HG03025 (cell line): ENCODE results near the gene NCAPG2.

Source experiments
- ATAC-seq: cut with Tn5 transposase; IDR thresholded peaks from one replicate; pipeline ENCODE4 v1.9.1; 2021; ENCODE audit warnings: mild to moderate bottlenecking, moderate library complexity; ENCODE audit not compliant: unreplicated experiment, low FRiP score

NCAPG2 gene

GRCh38 chr7:158606129-158606528, 98.5 kb downstream of the NCAPG2 start:
- no peak for ATAC-seq

DNA sequence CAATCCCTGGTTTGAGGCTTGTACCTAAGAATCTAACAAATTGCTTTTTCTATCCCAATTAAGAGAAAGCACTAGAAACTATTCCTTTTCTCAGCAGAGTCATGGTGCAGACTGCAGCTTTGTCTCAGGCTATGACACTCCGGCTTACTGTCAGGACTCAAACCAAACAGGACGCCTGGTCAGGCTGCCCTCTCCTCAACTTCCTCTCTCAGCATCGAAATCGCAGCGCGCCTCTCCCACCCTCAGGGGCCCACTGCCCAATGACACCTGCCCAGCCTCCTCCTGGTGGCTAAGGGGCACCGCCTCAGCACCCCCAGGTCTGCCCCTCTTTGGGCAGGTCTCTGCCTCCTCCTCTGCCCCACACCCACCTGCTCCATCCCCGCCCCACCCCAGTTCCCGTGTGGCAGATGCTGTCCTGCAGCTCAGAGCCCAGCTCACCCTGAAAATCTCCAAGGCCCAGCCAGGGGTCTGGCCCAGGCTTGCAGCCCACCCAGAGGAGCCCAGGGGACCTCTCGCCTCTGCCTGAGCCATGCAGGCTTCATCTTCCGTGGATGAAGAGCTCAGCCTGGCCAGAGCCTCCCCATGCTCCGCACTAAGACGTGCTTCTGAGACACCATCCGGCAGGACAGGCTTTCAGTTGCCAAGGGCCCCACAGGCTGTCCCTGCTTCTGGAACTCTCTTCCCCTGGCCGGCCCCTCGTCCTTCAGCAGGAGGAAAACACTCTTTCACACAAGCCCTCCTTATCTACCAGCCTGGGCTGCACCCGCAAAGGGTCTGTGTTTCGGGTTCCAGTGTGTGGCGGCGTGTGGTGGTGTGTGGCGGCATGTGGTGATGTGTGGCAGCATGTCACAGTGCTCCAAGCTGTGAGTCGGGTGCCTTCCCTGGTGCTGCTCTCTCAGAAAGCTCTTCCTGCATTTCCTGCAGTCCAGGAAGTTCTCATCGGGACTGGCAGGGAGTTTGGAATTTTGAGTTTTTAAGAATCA, 100.5 kb downstream of the NCAPG2 start:
- no peak for ATAC-seq

DNA sequence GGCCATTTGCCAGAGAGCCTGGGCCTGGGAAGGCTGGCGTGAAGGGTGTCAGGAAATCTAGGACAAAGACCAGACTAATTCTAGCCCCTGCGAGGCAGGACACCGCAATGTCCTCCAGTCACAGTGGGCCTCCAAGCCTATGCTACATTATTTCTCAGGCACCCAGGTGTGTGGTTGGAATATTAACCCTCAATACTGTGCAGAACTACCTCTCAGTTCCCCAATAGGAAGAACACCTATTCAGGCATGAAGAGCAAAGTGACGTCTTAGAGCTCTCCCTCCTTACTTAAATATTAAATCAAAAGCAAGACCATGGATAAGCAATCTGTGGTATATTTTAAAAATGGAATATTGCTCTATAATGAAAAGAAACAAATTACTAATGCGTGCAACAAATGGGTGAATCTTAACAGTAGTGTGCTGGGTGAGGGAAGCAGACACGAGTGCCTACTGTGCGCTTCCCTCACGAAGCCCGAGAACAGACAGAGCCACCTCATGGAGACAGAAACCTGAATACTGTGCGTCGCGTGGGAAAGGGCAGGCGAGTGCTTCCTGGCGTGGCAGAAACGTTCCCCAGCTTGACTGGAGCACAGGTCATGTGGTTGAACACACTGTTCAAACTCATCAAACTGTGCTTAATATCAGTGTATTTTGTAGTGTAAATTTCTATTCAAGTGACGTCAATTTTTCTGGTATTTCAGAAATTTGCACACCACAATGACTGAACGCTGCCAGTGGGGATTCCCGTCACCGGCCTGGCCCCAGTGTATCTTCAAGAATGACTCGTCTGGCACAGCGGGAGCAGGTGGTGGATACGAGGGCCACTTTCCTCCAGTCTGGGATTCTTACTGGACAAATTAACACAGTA, 101.5 kb downstream of the NCAPG2 start:
- ATAC-seq: no peak

GRCh38 chr7:158602041-158602440, 102.6 kb downstream of the NCAPG2 start:
- no peak for ATAC-seq

- no peak for ATAC-seq
Observed at GRCh38 chr7:158601090-158601489, 103.5 kb downstream of the NCAPG2 start.

GRCh38 chr7:158596745-158597144, 107.9 kb downstream of the NCAPG2 start:
- no peak for ATAC-seq

DNA sequence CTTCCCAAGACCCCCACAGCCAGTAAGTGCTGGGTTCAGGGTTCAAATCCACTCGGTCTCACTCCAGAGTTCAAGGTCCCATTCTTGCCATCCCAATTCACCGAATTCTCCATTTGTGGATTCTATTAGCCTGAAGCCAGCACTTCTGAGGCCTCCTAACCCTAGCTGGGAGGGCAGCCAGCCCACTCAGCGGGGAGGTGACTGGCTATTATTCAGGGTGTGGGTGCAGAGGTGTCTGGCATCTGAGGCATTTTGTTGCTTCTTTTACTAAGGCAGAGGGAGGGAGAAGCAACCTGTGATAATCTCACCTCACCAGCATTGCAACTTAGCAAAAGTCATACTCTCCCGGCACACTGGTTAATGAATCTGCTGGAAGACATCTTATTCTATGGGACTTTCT, 108.3 kb downstream of the NCAPG2 start:
- no peak for ATAC-seq

GRCh38 chr7:158595068-158595467, 109.5 kb downstream of the NCAPG2 start:
- no peak for ATAC-seq

- no peak for ATAC-seq
Observed at GRCh38 chr7:158592541-158592940, 112.1 kb downstream of the NCAPG2 start.

GRCh38 chr7:158591944-158592343, 112.7 kb downstream of the NCAPG2 start:
- ATAC-seq: no peak

- ATAC-seq: no peak
Observed at GRCh38 chr7:158590181-158590530, 114.4 kb downstream of the NCAPG2 start.

GRCh38 chr7:158589653-158590052, 115.0 kb downstream of the NCAPG2 start:
- ATAC-seq: no peak

DNA sequence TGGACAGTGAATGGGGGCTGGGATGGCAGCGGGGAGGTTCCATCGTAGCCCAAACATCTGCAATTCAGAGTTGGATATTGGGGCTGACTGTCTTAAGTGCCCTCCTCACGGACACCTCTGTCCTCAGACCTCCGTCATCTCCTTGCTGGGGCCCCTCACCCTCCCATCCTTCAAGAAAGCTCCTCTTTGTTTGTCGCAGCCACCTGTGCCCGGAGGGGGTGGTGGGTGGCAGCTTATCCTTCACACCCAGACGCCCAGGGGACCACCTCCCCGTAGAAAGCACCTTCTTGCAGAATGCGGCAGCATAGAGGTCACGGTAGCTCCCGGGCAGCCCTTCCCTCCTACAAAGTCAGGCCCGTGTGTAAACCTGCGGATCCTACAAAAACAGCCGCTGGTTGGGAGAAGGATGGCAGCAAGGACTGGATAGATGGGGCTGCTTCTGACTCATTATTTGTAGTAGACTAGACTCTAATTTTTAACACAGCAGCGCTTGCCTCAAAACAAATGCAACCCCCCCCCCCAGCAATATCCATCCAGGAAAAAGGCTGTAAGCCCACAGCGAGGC, 115.6 kb downstream of the NCAPG2 start:
- no peak for ATAC-seq

DNA sequence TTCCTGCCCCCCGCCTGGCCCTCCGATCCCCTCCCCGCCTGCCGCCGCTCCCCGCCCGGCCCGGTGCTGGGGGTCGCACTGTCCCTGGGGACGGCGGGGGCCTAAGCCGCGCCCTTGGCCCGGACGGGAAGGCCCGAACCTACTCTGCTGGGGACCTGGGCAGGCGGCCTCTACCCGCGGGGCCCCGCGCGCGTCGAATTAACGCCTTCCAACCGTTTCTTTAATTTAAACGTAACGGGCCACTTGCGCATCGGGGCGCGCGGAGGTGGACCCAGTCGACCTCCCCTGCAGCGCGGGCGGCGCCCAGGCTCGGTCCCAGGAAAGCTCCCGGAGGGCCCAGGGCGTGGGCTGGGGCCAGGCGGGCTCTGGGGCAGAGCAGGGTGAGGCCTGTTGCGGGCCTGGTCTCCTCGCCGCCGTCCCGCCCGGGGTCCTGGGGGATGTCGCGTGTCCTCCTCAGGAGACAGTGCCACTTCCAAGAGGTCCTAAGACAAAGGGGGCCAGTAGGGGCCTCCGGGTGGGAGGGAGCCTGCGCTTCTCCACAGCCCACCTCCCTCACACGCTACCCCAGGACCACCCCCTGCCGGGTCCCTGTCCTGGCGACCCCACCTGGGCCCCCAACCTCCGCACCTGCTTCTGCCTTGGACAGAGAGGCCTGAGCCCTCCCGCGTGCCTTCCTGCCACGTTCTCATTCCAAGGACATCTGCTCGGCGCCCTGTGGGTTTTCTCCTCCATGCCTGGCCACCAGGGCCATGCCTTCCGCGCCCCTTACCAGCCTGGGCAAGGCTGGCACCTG, 116.3 kb downstream of the NCAPG2 start:
- peak; percentile 16 for ATAC-seq

- ATAC-seq: peak; percentile 59
Observed at GRCh38 chr7:158587162-158588084, 117.2 kb downstream of the NCAPG2 start, which contains the start of gene PTPRN2. Gene PTPRN2 (minus strand): TSS chr7:158587823.

- ATAC-seq: no peak
Observed at GRCh38 chr7:158586499-158587161, 118.0 kb downstream of the NCAPG2 start.

DNA sequence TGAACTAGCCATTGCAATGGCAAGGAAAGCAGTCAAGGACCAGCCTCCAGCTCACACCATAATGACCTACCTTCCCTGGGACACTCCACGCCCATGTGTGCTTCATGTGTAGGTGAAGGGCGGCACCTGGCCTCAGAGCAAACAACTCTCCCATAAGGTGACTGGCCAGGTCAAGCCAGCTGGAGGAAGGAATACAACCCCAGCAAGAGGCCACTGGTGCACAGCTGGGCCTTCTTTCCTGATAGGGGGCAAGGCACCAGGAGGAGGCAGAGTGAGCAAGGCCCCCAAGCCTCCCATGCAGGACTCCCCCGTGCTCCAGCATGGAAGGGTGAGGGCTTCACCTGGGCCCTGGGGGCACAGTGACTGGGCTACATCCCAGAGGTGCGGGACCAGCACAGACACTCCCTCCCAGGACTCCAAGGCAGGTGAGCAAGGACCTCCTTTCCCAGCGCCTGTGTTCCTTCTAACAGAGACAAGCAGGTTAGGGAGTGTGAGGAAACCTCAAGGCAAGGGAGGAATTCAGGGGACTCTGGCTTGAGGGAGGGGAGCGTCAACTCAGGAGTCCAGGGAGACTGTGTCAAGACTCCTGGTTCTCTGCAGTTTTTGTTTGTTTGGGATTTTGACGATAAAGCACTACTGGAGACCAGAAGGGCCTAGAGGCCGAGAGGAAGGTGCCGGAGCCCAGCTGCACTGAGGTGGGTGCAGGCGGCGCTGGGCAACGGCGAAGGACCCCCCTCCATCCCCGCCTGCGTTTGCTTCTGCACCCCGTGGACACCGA, 118.7 kb downstream of the NCAPG2 start:
- no peak for ATAC-seq

GRCh38 chr7:158584407-158584806, 120.2 kb downstream of the NCAPG2 start:
- ATAC-seq: no peak
